HT-29 (cell line): ENCODE measurements around the gene PROZ. TPM values are rescaled to one million over a fixed set of nuclear protein-coding genes. Genes with fewer than 3 reads are reported as not detected.
A peak's percentile ranks its signal among the peaks of the same experiment; 100 is the strongest.
"Not testable (repeated sequence)": the region's sequence is repeated elsewhere in the genome, so short reads cannot be mapped to it uniquely, and the experiment has no call there.

Experiments
- DNase-seq: peaks from one replicate; pipeline ENCODE4 v3.0.0-alpha.2; 2015; ENCODE audit warnings: low spot score
- total RNA-seq: library from RNA; depleted of rRNA; stranded (reverse); fragments of >200 nt; shearing (Covaris generic); gene quantifications from 2 replicates; pipeline ENCODE4 v1.2.3, GENCODE V29; 2014; rRNA removed

Gene PROZ
- total RNA-seq: not detected in 2 replicates

- DNase-seq: peak; percentile 23
These were observed at the start of gene PROZ for GRCh38 chr13:113157929-113158747. Gene PROZ (plus strand): TSS chr13:113158648. CDS start chr13:113158661, 13 bp downstream.

GRCh38 chr13:113109151-113110047 lies 49.0 kb upstream of the PROZ start:
- no peak for DNase-seq

GRCh38 chr13:113110048-113110851 lies 48.2 kb upstream of the PROZ start:
- no peak for DNase-seq

- no peak for DNase-seq
These were observed 47.6 kb upstream of the PROZ start for GRCh38 chr13:113110852-113111315.

GRCh38 chr13:113111821-113112220 lies 46.6 kb upstream of the PROZ start:
- DNase-seq: not testable (repeated sequence)

- DNase-seq: not testable (repeated sequence)
These were observed 46.0 kb upstream of the PROZ start for GRCh38 chr13:113112475-113112874.

- no peak for DNase-seq
These were observed 45.3 kb upstream of the PROZ start for GRCh38 chr13:113112893-113113845.

GRCh38 chr13:113113846-113114271 lies 44.6 kb upstream of the PROZ start:
- DNase-seq: no peak

- DNase-seq: no peak
These were observed 43.7 kb upstream of the PROZ start for GRCh38 chr13:113114511-113115362.

GRCh38 chr13:113115363-113116205 lies 42.9 kb upstream of the PROZ start:
- no peak for DNase-seq

- no peak for DNase-seq
These were observed 42.1 kb upstream of the PROZ start for GRCh38 chr13:113116206-113116800.

- no peak for DNase-seq
These were observed 41.6 kb upstream of the PROZ start for GRCh38 chr13:113116871-113117271.

- no peak for DNase-seq
These were observed 41.0 kb upstream of the PROZ start for GRCh38 chr13:113117335-113117872.

GRCh38 chr13:113117911-113118260 lies 40.6 kb upstream of the PROZ start:
- no peak for DNase-seq

GRCh38 chr13:113118261-113119021 lies 40.0 kb upstream of the PROZ start:
- DNase-seq: no peak

GRCh38 chr13:113119166-113119821 lies 39.2 kb upstream of the PROZ start:
- DNase-seq: no peak
